Measurements from ENCODE around the gene PLCB4.

Gene PLCB4

GRCh38 chr20:9344083-9344920 is 275.4 kb downstream of the PLCB4 start:
- no peak for DNase-seq

GRCh38 chr20:9348316-9348715 is 279.4 kb downstream of the PLCB4 start:
- H3K36me3 ChIP-seq, result no peaks in the 10 kb centered on the region
- peaks cover 0 to 12% (median 3%) of the 10 kb centered on the region in 4 donors for H3K4me1 ChIP-seq
- intact Hi-C loops (cut with DNase I; ENCODE audit: low total_unique reads), result no loop called here
- no peaks in the 10 kb centered on the region for H3K9me3 ChIP-seq
- H3K4me3 ChIP-seq, result no peak overlapping the region
- TF ChIP-seq CTCF (IDR thresholded peaks at IDR 0.05), result no peak
- DNase-seq, result no peak
- no peak overlapping the region for H3K27ac ChIP-seq
- H3K27me3 ChIP-seq, result no peaks in the 10 kb centered on the region

More at GRCh38 chr20:9344083-9344920, 275.4 kb downstream of the PLCB4 start:
- H3K27ac ChIP-seq, result no peak overlapping the region
- intact Hi-C loops (cut with DNase I; ENCODE audit: low total_unique reads), result no loop called here
- no peaks in the 10 kb centered on the region for H3K9me3 ChIP-seq
- peaks cover 0 to 9% (median 0%) of the 10 kb centered on the region in 3 donors for H3K36me3 ChIP-seq
- H3K4me1 ChIP-seq, result peaks cover 0 to 12% (median 3%) of the 10 kb centered on the region in 4 donors
- no peak overlapping the region for H3K4me3 ChIP-seq
- no peak for TF ChIP-seq CTCF (IDR thresholded peaks at IDR 0.05)
- H3K27me3 ChIP-seq, result no peaks in the 10 kb centered on the region

GRCh38 chr20:9348747-9349146 is 279.9 kb downstream of the PLCB4 start:
- no peak overlapping the region for H3K4me3 ChIP-seq
- no peak overlapping the region for H3K27ac ChIP-seq
- peaks cover 0 to 12% (median 3%) of the 10 kb centered on the region in 4 donors for H3K4me1 ChIP-seq
- TF ChIP-seq CTCF (IDR thresholded peaks at IDR 0.05), result no peak
- no peaks in the 10 kb centered on the region for H3K27me3 ChIP-seq
- H3K9me3 ChIP-seq, result no peaks in the 10 kb centered on the region
- intact Hi-C loops (cut with DNase I; ENCODE audit: low total_unique reads), result no loop called here
- DNase-seq, result no peak
- H3K36me3 ChIP-seq, result no peaks in the 10 kb centered on the region

GRCh38 chr20:9349249-9349648 is 280.4 kb downstream of the PLCB4 start:
- H3K27me3 ChIP-seq, result no peaks in the 10 kb centered on the region
- H3K9me3 ChIP-seq, result no peaks in the 10 kb centered on the region
- H3K27ac ChIP-seq, result no peak overlapping the region
- H3K36me3 ChIP-seq, result no peaks in the 10 kb centered on the region
- H3K4me3 ChIP-seq, result no peak overlapping the region
- intact Hi-C loops (cut with DNase I; ENCODE audit: low total_unique reads), result no loop called here
- peaks cover 0 to 11% (median 2%) of the 10 kb centered on the region in 4 donors for H3K4me1 ChIP-seq
- TF ChIP-seq CTCF (IDR thresholded peaks at IDR 0.05), result no peak
- no peak for DNase-seq

GRCh38 chr20:9352739-9353138 is 283.9 kb downstream of the PLCB4 start:
- DNase-seq, result no peak
- TF ChIP-seq CTCF (IDR thresholded peaks at IDR 0.05), result no peak
- no peaks in the 10 kb centered on the region for H3K4me1 ChIP-seq
- no peaks in the 10 kb centered on the region for H3K27me3 ChIP-seq
- H3K4me3 ChIP-seq, result no peak overlapping the region
- no peaks in the 10 kb centered on the region for H3K9me3 ChIP-seq
- intact Hi-C loops (cut with DNase I; ENCODE audit: low total_unique reads), result loop anchor here (10.0 kb wide), 1 partner anchor 498 kb away; no protein-coding TSS in a partner anchor
- H3K36me3 ChIP-seq, result no peaks in the 10 kb centered on the region
- H3K27ac ChIP-seq, result no peak overlapping the region
